HepG2 (cell line): Measurements from ENCODE around the gene MED12. TPM values are rescaled to one million over a fixed set of nuclear protein-coding genes. Genes with fewer than 3 reads are reported as not detected.

ENCODE experiments used
- EED ChIP-seq: sonication (generic); formaldehyde crosslinking; IDR thresholded peaks from 2 replicates; pipeline ENCODE4 v1.5.0; 2020; ENCODE audit warnings: mild to moderate bottlenecking, missing genetic modification reagents
- MATR3 ChIP-seq: sonication (generic); formaldehyde crosslinking; IDR thresholded peaks from 2 replicates; pipeline ENCODE4 v1.4.0; 2020; ENCODE audit warnings: missing genetic modification reagents
- PAXIP1 ChIP-seq: sonication (generic); formaldehyde crosslinking; conservative IDR thresholded peaks from 2 replicates; pipeline ENCODE4 v1.4.0; 2020; ENCODE audit warnings: mild to moderate bottlenecking, missing genetic modification reagents, moderate library complexity
- ZNF232 ChIP-seq: sonication (generic); formaldehyde crosslinking; IDR thresholded peaks from 2 replicates; pipeline ENCODE4 v1.4.0; 2020; ENCODE audit warnings: missing genetic modification reagents, borderline replicate concordance
- polyA plus RNA-seq, 8 experiments: library from polyadenylated mRNA; depleted of rRNA in 3 of 8; stranded (reverse) in 7 of 8; unstranded in 1 of 8; fragments of >200 nt; fragmentation: Illumina TruSeq in 4 of 8; extraction: Trizol in 4 of 8; gene quantifications; 2 replicates each; pipeline versions ENCODE4 v1.2.1 to v1.2.3, GENCODE V29; 2011 to 2016; ENCODE audit warnings: low read depth in 4 of 8, missing spikeins in 1 of 8, mixed read lengths in 1 of 8; ENCODE audit not compliant: insufficient read depth in 1 of 8
- total RNA-seq, 5 experiments: library from RNA; depleted of rRNA; stranded (reverse); fragments of >200 nt; fragmentation: Illumina TruSeq; extraction: Trizol; gene quantifications; 2 replicates each; pipeline ENCODE4 v1.2.3, GENCODE V29; 2016; ENCODE audit warnings: low read depth in 1 of 5
- TF ChIP-seq, protein P1 (sequence below): sonication (generic); formaldehyde crosslinking; IDR thresholded peaks from 2 replicates; pipeline ENCODE4 v1.4.0; 2020; ENCODE audit warnings: low read depth, mild to moderate bottlenecking, missing genetic modification reagents
- TF ChIP-seq, protein P2 (sequence below): sonication (generic); formaldehyde crosslinking; IDR thresholded peaks from 2 replicates; pipeline ENCODE4 v1.4.0; 2020; ENCODE audit warnings: missing genetic modification reagents

MED12 gene
- total and polyA plus RNA-seq, 2 of the 13 experiments (the other 11 are each of a cell fraction or from before 2014, with no cell fraction given): 9.4 to 15.0 TPM

- TF ChIP-seq, protein P1, sequence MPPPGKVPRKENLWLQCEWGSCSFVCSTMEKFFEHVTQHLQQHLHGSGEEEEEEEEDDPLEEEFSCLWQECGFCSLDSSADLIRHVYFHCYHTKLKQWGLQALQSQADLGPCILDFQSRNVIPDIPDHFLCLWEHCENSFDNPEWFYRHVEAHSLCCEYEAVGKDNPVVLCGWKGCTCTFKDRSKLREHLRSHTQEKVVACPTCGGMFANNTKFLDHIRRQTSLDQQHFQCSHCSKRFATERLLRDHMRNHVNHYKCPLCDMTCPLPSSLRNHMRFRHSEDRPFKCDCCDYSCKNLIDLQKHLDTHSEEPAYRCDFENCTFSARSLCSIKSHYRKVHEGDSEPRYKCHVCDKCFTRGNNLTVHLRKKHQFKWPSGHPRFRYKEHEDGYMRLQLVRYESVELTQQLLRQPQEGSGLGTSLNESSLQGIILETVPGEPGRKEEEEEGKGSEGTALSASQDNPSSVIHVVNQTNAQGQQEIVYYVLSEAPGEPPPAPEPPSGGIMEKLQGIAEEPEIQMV (CRISPR knock-in tag): no peak
- TF ChIP-seq EED (CRISPR knock-in tag) (no peak), PAXIP1 (CRISPR knock-in tag) (no peak), MATR3 (CRISPR knock-in tag) (no peak), ZNF232 (no peak)
- TF ChIP-seq, protein P2, sequence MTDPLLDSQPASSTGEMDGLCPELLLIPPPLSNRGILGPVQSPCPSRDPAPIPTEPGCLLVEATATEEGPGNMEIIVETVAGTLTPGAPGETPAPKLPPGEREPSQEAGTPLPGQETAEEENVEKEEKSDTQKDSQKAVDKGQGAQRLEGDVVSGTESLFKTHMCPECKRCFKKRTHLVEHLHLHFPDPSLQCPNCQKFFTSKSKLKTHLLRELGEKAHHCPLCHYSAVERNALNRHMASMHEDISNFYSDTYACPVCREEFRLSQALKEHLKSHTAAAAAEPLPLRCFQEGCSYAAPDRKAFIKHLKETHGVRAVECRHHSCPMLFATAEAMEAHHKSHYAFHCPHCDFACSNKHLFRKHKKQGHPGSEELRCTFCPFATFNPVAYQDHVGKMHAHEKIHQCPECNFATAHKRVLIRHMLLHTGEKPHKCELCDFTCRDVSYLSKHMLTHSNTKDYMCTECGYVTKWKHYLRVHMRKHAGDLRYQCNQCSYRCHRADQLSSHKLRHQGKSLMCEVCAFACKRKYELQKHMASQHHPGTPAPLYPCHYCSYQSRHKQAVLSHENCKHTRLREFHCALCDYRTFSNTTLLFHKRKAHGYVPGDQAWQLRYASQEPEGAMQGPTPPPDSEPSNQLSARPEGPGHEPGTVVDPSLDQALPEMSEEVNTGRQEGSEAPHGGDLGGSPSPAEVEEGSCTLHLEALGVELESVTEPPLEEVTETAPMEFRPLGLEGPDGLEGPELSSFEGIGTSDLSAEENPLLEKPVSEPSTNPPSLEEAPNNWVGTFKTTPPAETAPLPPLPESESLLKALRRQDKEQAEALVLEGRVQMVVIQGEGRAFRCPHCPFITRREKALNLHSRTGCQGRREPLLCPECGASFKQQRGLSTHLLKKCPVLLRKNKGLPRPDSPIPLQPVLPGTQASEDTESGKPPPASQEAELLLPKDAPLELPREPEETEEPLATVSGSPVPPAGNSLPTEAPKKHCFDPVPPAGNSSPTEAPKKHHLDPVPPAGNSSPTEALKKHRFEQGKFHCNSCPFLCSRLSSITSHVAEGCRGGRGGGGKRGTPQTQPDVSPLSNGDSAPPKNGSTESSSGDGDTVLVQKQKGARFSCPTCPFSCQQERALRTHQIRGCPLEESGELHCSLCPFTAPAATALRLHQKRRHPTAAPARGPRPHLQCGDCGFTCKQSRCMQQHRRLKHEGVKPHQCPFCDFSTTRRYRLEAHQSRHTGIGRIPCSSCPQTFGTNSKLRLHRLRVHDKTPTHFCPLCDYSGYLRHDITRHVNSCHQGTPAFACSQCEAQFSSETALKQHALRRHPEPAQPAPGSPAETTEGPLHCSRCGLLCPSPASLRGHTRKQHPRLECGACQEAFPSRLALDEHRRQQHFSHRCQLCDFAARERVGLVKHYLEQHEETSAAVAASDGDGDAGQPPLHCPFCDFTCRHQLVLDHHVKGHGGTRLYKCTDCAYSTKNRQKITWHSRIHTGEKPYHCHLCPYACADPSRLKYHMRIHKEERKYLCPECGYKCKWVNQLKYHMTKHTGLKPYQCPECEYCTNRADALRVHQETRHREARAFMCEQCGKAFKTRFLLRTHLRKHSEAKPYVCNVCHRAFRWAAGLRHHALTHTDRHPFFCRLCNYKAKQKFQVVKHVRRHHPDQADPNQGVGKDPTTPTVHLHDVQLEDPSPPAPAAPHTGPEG: no peak
These were observed 45.7 kb downstream of the MED12 start (continued) for GRCh38 chrX:71164071-71164470.
